Activated naive CD8-positive, alpha-beta T cell treated with anti-CD3 and anti-CD28 coated beads, Interleukin-2, amount 10 ng/mL, durations not matched to agents 7 days and 5 days (primary cell): ENCODE measurements around the gene BEND5. TPM values are rescaled to one million over a fixed set of nuclear protein-coding genes. Genes with fewer than 3 reads are reported as not detected.

Experiments used
- ATAC-seq: fragments of 150-1000 bp; cut with Tn5 transposase; one replicate; pipeline ENCODE4 v1.10.0; 2021; ENCODE audit warnings: low read depth, moderate library complexity
- POLR2A ChIA-PET: fragments of 350-600 bp; sonication (Branson Sonifier 250); formaldehyde crosslinking; loops from one replicate; lab custom pipeline; 2021; ENCODE audit warnings: antibody characterized with exemption; lab: Charles Lee
- DNase-seq: peaks from one replicate; pipeline ENCODE4 v3.0.0; 2021
- H3K27ac Mint-ChIP-seq: one replicate; pipeline ENCODE4 v1.8.0; 2022; ENCODE audit warnings: mild to moderate bottlenecking, mixed read lengths
- H3K27me3 Mint-ChIP-seq: one replicate; pipeline ENCODE4 v1.8.0; 2022; ENCODE audit warnings: mild to moderate bottlenecking, moderate library complexity, mixed read lengths
- H3K36me3 Mint-ChIP-seq: one replicate; pipeline ENCODE4 v1.8.0; 2021; ENCODE audit warnings: mild to moderate bottlenecking, mixed read lengths
- H3K4me1 Mint-ChIP-seq: one replicate; pipeline ENCODE4 v1.8.0; 2021; ENCODE audit warnings: mixed read lengths
- H3K4me3 Mint-ChIP-seq: one replicate; pipeline ENCODE4 v1.8.0; 2022; ENCODE audit warnings: mild to moderate bottlenecking, moderate library complexity, mixed read lengths
- H3K9me3 Mint-ChIP-seq: one replicate; pipeline ENCODE4 v1.8.0; 2021; ENCODE audit warnings: mixed read lengths
- total RNA-seq, 2 experiments: library from RNA; stranded (reverse); gene quantifications; one replicate each; pipeline ENCODE4 v1.2.3, GENCODE V29; 2021

BEND5 gene
- total RNA-seq, 2 experiments from 2014 or later, result 12.0 to 12.4 TPM

GRCh38 chr1:48726557-48727215 is 50.0 kb downstream of the BEND5 start:
- Mint-ChIP-seq H3K36me3 (peaks cover 14% of the 10 kb centered on the region), H3K9me3 (no peaks in the 10 kb centered on the region), H3K4me3 (no peak overlapping the region), H3K27me3 (no peaks in the 10 kb centered on the region), H3K4me1 (peaks cover 7% of the 10 kb centered on the region), H3K27ac (no peak overlapping the region)
- ATAC-seq (no peak), DNase-seq (no peak)
- POLR2A ChIA-PET, result no interaction called here

GRCh38 chr1:48726139-48726538 is 50.6 kb downstream of the BEND5 start:
- H3K4me3 Mint-ChIP-seq, result no peak overlapping the region
- POLR2A ChIA-PET, result no interaction called here
- H3K36me3 Mint-ChIP-seq, result peaks cover 14% of the 10 kb centered on the region
- H3K27ac Mint-ChIP-seq, result no peak overlapping the region
- no peak for ATAC-seq
- no peak for DNase-seq
- H3K9me3 Mint-ChIP-seq, result no peaks in the 10 kb centered on the region
- H3K27me3 Mint-ChIP-seq, result no peaks in the 10 kb centered on the region
- peaks cover 7% of the 10 kb centered on the region for H3K4me1 Mint-ChIP-seq

GRCh38 chr1:48725341-48726046 is 51.2 kb downstream of the BEND5 start:
- no peaks in the 10 kb centered on the region for H3K27me3 Mint-ChIP-seq
- POLR2A ChIA-PET, result no interaction called here
- ATAC-seq, result no peak
- no peak overlapping the region for H3K4me3 Mint-ChIP-seq
- DNase-seq, result no peak
- no peaks in the 10 kb centered on the region for H3K9me3 Mint-ChIP-seq
- peaks cover 7% of the 10 kb centered on the region for H3K4me1 Mint-ChIP-seq
- no peak overlapping the region for H3K27ac Mint-ChIP-seq
- H3K36me3 Mint-ChIP-seq, result peaks cover 14% of the 10 kb centered on the region

- Mint-ChIP-seq H3K27ac (no peak overlapping the region), H3K9me3 (no peaks in the 10 kb centered on the region), H3K4me3 (no peak overlapping the region), H3K36me3 (no peaks in the 10 kb centered on the region), H3K27me3 (no peaks in the 10 kb centered on the region), H3K4me1 (no peaks in the 10 kb centered on the region)
- POLR2A ChIA-PET, result no interaction called here
- DNase-seq (no peak), ATAC-seq (no peak)
Observed at GRCh38 chr1:48720929-48721328, 55.8 kb downstream of the BEND5 start.

GRCh38 chr1:48718705-48719104 is 58.0 kb downstream of the BEND5 start:
- POLR2A ChIA-PET, result no interaction called here
- Mint-ChIP-seq H3K27ac (no peak overlapping the region), H3K27me3 (no peaks in the 10 kb centered on the region), H3K4me3 (no peak overlapping the region), H3K36me3 (no peaks in the 10 kb centered on the region), H3K9me3 (no peaks in the 10 kb centered on the region), H3K4me1 (no peaks in the 10 kb centered on the region)
- ATAC-seq (no peak), DNase-seq (no peak)

- ATAC-seq, result no peak
- Mint-ChIP-seq H3K4me3 (no peak overlapping the region), H3K27ac (no peak overlapping the region), H3K9me3 (no peaks in the 10 kb centered on the region), H3K36me3 (no peaks in the 10 kb centered on the region), H3K4me1 (no peaks in the 10 kb centered on the region), H3K27me3 (no peaks in the 10 kb centered on the region)
- DNase-seq, result no peak
- POLR2A ChIA-PET, result no interaction called here
Observed at GRCh38 chr1:48718116-48718630, 58.5 kb downstream of the BEND5 start.

- Mint-ChIP-seq H3K9me3 (no peaks in the 10 kb centered on the region), H3K36me3 (no peaks in the 10 kb centered on the region), H3K27ac (no peak overlapping the region), H3K27me3 (no peaks in the 10 kb centered on the region), H3K4me3 (no peak overlapping the region), H3K4me1 (no peaks in the 10 kb centered on the region)
- ATAC-seq (no peak), DNase-seq (no peak)
- POLR2A ChIA-PET, result no interaction called here
Observed at GRCh38 chr1:48717082-48717481, 59.6 kb downstream of the BEND5 start.

- DNase-seq, result no peak
- no peaks in the 10 kb centered on the region for H3K9me3 Mint-ChIP-seq
- POLR2A ChIA-PET, result no interaction called here
- H3K27ac Mint-ChIP-seq, result no peak overlapping the region
- ATAC-seq, result no peak
- H3K36me3 Mint-ChIP-seq, result no peaks in the 10 kb centered on the region
- no peaks in the 10 kb centered on the region for H3K4me1 Mint-ChIP-seq
- no peak overlapping the region for H3K4me3 Mint-ChIP-seq
- no peaks in the 10 kb centered on the region for H3K27me3 Mint-ChIP-seq
Observed at GRCh38 chr1:48715921-48716320, 60.8 kb downstream of the BEND5 start.

- Mint-ChIP-seq H3K36me3 (no peaks in the 10 kb centered on the region), H3K27ac (no peak overlapping the region), H3K4me3 (no peak overlapping the region), H3K9me3 (no peaks in the 10 kb centered on the region), H3K4me1 (no peaks in the 10 kb centered on the region), H3K27me3 (peaks cover 7% of the 10 kb centered on the region)
- DNase-seq, result no peak
- POLR2A ChIA-PET, result no interaction called here
- ATAC-seq, result no peak
Observed at GRCh38 chr1:48710915-48711314, 65.8 kb downstream of the BEND5 start.

- peaks cover 11% of the 10 kb centered on the region for H3K27me3 Mint-ChIP-seq
- no peaks in the 10 kb centered on the region for H3K9me3 Mint-ChIP-seq
- DNase-seq, result no peak
- H3K4me3 Mint-ChIP-seq, result no peak overlapping the region
- POLR2A ChIA-PET, result no interaction called here
- H3K27ac Mint-ChIP-seq, result no peak overlapping the region
- ATAC-seq, result no peak
- H3K4me1 Mint-ChIP-seq, result no peaks in the 10 kb centered on the region
- no peaks in the 10 kb centered on the region for H3K36me3 Mint-ChIP-seq
Observed at GRCh38 chr1:48710318-48710717, 66.4 kb downstream of the BEND5 start.

- no peak overlapping the region for H3K4me3 Mint-ChIP-seq
- no peaks in the 10 kb centered on the region for H3K9me3 Mint-ChIP-seq
- no peak for ATAC-seq
- no peak for DNase-seq
- no peaks in the 10 kb centered on the region for H3K4me1 Mint-ChIP-seq
- no peak overlapping the region for H3K27ac Mint-ChIP-seq
- H3K36me3 Mint-ChIP-seq, result no peaks in the 10 kb centered on the region
- H3K27me3 Mint-ChIP-seq, result peaks cover 21% of the 10 kb centered on the region
- POLR2A ChIA-PET, result no interaction called here
Observed at GRCh38 chr1:48704736-48705135, 72.0 kb downstream of the BEND5 start.

- DNase-seq (no peak), ATAC-seq (no peak)
- Mint-ChIP-seq H3K4me1 (no peaks in the 10 kb centered on the region), H3K9me3 (no peaks in the 10 kb centered on the region), H3K27me3 (peaks cover 14% of the 10 kb centered on the region), H3K27ac (no peak overlapping the region), H3K36me3 (no peaks in the 10 kb centered on the region), H3K4me3 (no peak overlapping the region)
- POLR2A ChIA-PET, result no interaction called here
Observed at GRCh38 chr1:48701445-48701844, 75.2 kb downstream of the BEND5 start.

- Mint-ChIP-seq H3K27me3 (peaks cover 3% of the 10 kb centered on the region), H3K36me3 (no peaks in the 10 kb centered on the region), H3K4me1 (no peaks in the 10 kb centered on the region), H3K27ac (no peak overlapping the region), H3K9me3 (no peaks in the 10 kb centered on the region), H3K4me3 (no peak overlapping the region)
- POLR2A ChIA-PET, result no interaction called here
- DNase-seq (peak; percentile 74), ATAC-seq (peak; percentile 50)
Observed at GRCh38 chr1:48697066-48697707, 79.5 kb downstream of the BEND5 start.

- POLR2A ChIA-PET, result no interaction called here
- no peaks in the 10 kb centered on the region for H3K36me3 Mint-ChIP-seq
- DNase-seq, result no peak
- H3K27ac Mint-ChIP-seq, result no peak overlapping the region
- no peaks in the 10 kb centered on the region for H3K9me3 Mint-ChIP-seq
- no peak for ATAC-seq
- H3K4me1 Mint-ChIP-seq, result no peaks in the 10 kb centered on the region
- no peaks in the 10 kb centered on the region for H3K27me3 Mint-ChIP-seq
- H3K4me3 Mint-ChIP-seq, result no peak overlapping the region
Observed at GRCh38 chr1:48695161-48695560, 81.5 kb downstream of the BEND5 start.
